Heart right ventricle (tissue), 16 donors: ENCODE measurements around the gene CAPZA1. TPM values are rescaled to one million over a fixed set of nuclear protein-coding genes. Genes with fewer than 3 reads are reported as not detected.

Experiments
- ATAC-seq, 8 donors: fragments of 200-7000 bp; cut with Tn5 transposase; one replicate each; pipeline ENCODE4 v1.9.1; 2020; ENCODE audit warnings: mild to moderate bottlenecking in 8 of 8, moderate library complexity in 8 of 8, moderate number of reproducible peaks in 1 of 8
- DNase-seq, 2 donors: peaks; one replicate each; pipeline ENCODE4 v3.0.0-alpha.2; 2020
- H3K27ac ChIP-seq, 10 donors: fragments of 200-600 bp; sonication (generic) in 2 of 10; one replicate each; pipeline versions ENCODE4 v1.5.0 to v1.8.0; 2020 to 2022; ENCODE audit warnings: mild to moderate bottlenecking in 3 of 10
- H3K27me3 ChIP-seq, 7 donors: fragments of 200-600 bp; one replicate each; pipeline ENCODE4 v1.8.0; 2021 to 2022; ENCODE audit warnings: mild to moderate bottlenecking in 2 of 7
- H3K36me3 ChIP-seq, 9 donors: fragments of 200-600 bp; sonication (generic) in 1 of 9; one replicate each; pipeline versions ENCODE4 v1.5.0 to v1.8.0; 2020 to 2022; ENCODE audit warnings: mild to moderate bottlenecking in 2 of 9
- H3K4me1 ChIP-seq, 9 donors: fragments of 200-600 bp; sonication (generic) in 1 of 9; one replicate each; pipeline versions ENCODE4 v1.5.0 to v1.8.0; 2020 to 2022; ENCODE audit warnings: mild to moderate bottlenecking in 4 of 9
- H3K4me3 ChIP-seq, 10 donors: fragments of 200-600 bp; sonication (generic) in 2 of 10; one replicate each; pipeline versions ENCODE4 v1.5.0 to v1.8.0; 2020 to 2022; ENCODE audit warnings: mild to moderate bottlenecking in 7 of 10, moderate library complexity in 2 of 10
- H3K9me3 ChIP-seq, 11 donors: fragments of 200-600 bp in 10 of 11; sonication (generic) in 2 of 11; one replicate each; pipeline versions ENCODE4 v1.5.0 to v1.8.0; 2013 to 2022; ENCODE audit warnings: mild to moderate bottlenecking in 2 of 11, control low read depth in 1 of 11, moderate library complexity in 1 of 11
- CTCF ChIP-seq, 9 donors: fragments of 200-600 bp; sonication (generic) in 2 of 9; IDR thresholded peaks; one replicate each; pipeline versions ENCODE4 v1.5.0 to v1.8.0; 2021 to 2022; ENCODE audit warnings: antibody characterized with exemption in 9 of 9, mild to moderate bottlenecking in 5 of 9, moderate library complexity in 1 of 9
- WGBS, 2 donors: extraction: QIAGEN DNeasy Blood & Tissue Kit; methylation state at CpG; one replicate each; pipeline ENCODE4 v1.1.7; 2013; ENCODE audit warnings: inconsistent platforms in 1 of 2; 5-methylcytosine and 5-hydroxymethylcytosine counted together
- intact Hi-C, 10 donors: fragments of 100-400 bp; cut with DNase I; formaldehyde crosslinking; loops; one replicate each; pipeline versions ENCODE4 v1.11.1 to v1.14.2; 2022
- polyA plus RNA-seq, 2 donors: library from polyadenylated mRNA; stranded (reverse); fragments of 200-250 nt; gene quantifications; one replicate each; pipeline ENCODE4 v1.2.3, GENCODE V29; 2013
- total RNA-seq, 10 donors: library from RNA; stranded (reverse); fragmentation: NEBNext Ultra II Directional in 3 of 10; extraction: Animal tissue kit (Norgen Biotek cat#: 25700) in 3 of 10; gene quantifications; one replicate each; pipeline versions ENCODE4 v1.2.1 to v1.2.4, GENCODE V29; 2021 to 2023
- donor health status: Arrhythmogenic right ventricular cardiomyopathy.
- donor health status: ischemic (EF 13 %, LVEDD 7.1; RV severe dilation, severe dysfunction).
- donor health status: healthy with polysubstance abuse.
- donor health status: DM: no; HTN: yes; CAD: no.
- donor health status: DM: no; HTN: no; CAD: no.
- donor health status: ischemic (EF 25% LVEDD 6.9; RV normal size, moderate dysfunction).
- donor health status: ischemic (EF 25% LVEDD 5.7; RV mildly dilated, moderate dysfunction).
- donor health status: healthy.
- donor health status: DM: yes; HTN: yes; CAD: no.
- donor health status: Ischemic cardiomyopathy.
- donor health status: ischemic (EF 35%, LVEDD 5.7; RV mildly dilated, moderate dysfunction).
- donor health status: nonischemic (EF 11% LVEDD 7.7; RV severe dilation, severe dysfunction).
- donor health status: DM: yes; HTN: yes; CAD: no.
- donor health status: PGD.
- donor health status: ischemic (EF 29% LVEDD 5.4; RV normal size, mild dysfunction).
- donor health status: nonischemic (EF 23%, LVEDD 6.1; RV moderate dilation, normal function).

CAPZA1 gene
- total and polyA plus RNA-seq, 12 donors, result 19.5 to 58.3 (median 23.6) TPM

- no peaks in the 10 kb centered on the region for H3K9me3 ChIP-seq
- TF ChIP-seq CTCF (IDR thresholded peaks at IDR 0.05), result no peak
- no peak for DNase-seq
- intact Hi-C loops, result no loop called here
- H3K4me3 ChIP-seq, result no peak overlapping the region
- peaks cover 0 to 25% (median 5%) of the 10 kb centered on the region in 9 donors for H3K4me1 ChIP-seq
- peaks cover 0 to 83% (median 30%) of the 10 kb centered on the region in 9 donors for H3K36me3 ChIP-seq
- no peak for ATAC-seq
- 91% methylated on average over 11 of the region's 11 CpGs for WGBS, 2 donors
- peak overlapping the region in 3 of 10 donors; percentile 28 to 65 (median 29) for H3K27ac ChIP-seq
- H3K27me3 ChIP-seq, result no peaks in the 10 kb centered on the region
Observed at GRCh38 chr1:112689842-112690237, 70.2 kb downstream of the CAPZA1 start.

GRCh38 chr1:112692681-112693080 is 73.0 kb downstream of the CAPZA1 start:
- no peak for TF ChIP-seq CTCF (IDR thresholded peaks at IDR 0.05)
- no peaks in the 10 kb centered on the region for H3K9me3 ChIP-seq
- no peak overlapping the region for H3K27ac ChIP-seq
- 95% methylated on average over 5 of the region's 5 CpGs for WGBS, 2 donors
- ATAC-seq, result no peak
- H3K36me3 ChIP-seq, result peaks cover 0 to 100% (median 46%) of the 10 kb centered on the region in 9 donors
- H3K4me1 ChIP-seq, result peaks cover 0 to 20% (median 2%) of the 10 kb centered on the region in 9 donors
- H3K27me3 ChIP-seq, result no peaks in the 10 kb centered on the region
- no peak overlapping the region for H3K4me3 ChIP-seq
- no peak for DNase-seq
- intact Hi-C loops, result no loop called here

GRCh38 chr1:112693821-112694220 is 74.2 kb downstream of the CAPZA1 start:
- DNase-seq, result no peak
- 95 to 96% methylated on average over 6 of the region's 6 CpGs for WGBS, 2 donors
- intact Hi-C loops, result no loop called here
- no peak for ATAC-seq
- peaks cover 4 to 20% (median 14%) of the 10 kb centered on the region in 9 donors for H3K4me1 ChIP-seq
- no peak for TF ChIP-seq CTCF (IDR thresholded peaks at IDR 0.05)
- no peak overlapping the region for H3K4me3 ChIP-seq
- no peaks in the 10 kb centered on the region for H3K27me3 ChIP-seq
- H3K27ac ChIP-seq, result no peak overlapping the region
- no peaks in the 10 kb centered on the region for H3K9me3 ChIP-seq
- H3K36me3 ChIP-seq, result peaks cover 0 to 100% (median 46%) of the 10 kb centered on the region in 9 donors

- Histone ChIP-seq H3K9me3 (no peaks in the 10 kb centered on the region), H3K27me3 (no peaks in the 10 kb centered on the region), H3K36me3 (peaks cover 0 to 100% (median 46%) of the 10 kb centered on the region in 9 donors), H3K27ac (no peak overlapping the region), H3K4me1 (peaks cover 10 to 26% (median 20%) of the 10 kb centered on the region in 9 donors), H3K4me3 (no peak overlapping the region)
- no peak for ATAC-seq
- intact Hi-C loops, result no loop called here
- 87 to 88% methylated on average over 15 of the region's 15 CpGs for WGBS, 2 donors
- no peak for TF ChIP-seq CTCF (IDR thresholded peaks at IDR 0.05)
- no peak for DNase-seq
Observed at GRCh38 chr1:112694363-112694929, 74.8 kb downstream of the CAPZA1 start.
